GM23338 (cell line): ENCODE measurements around the gene MVB12B. TPM values are rescaled to one million over a fixed set of nuclear protein-coding genes. Genes with fewer than 3 reads are reported as not detected.
A peak's percentile ranks its signal among the peaks of the same experiment; 100 is the strongest.

ENCODE experiments used
- ATAC-seq: fragments of 200-7000 bp; cut with Tn5 transposase; 3 replicates; pipeline ENCODE4 v1.9.1; 2020
- DNase-seq: peaks from one replicate; pipeline ENCODE4 v3.0.0-alpha.2; 2015; ENCODE audit warnings: low spot score
- H2AFZ ChIP-seq: fragments of 200-600 bp; sonication (generic); 2 replicates; pipeline ENCODE4 v1.8.0; 2016; ENCODE audit warnings: antibody characterized with exemption, mild to moderate bottlenecking, moderate library complexity
- H3F3A ChIP-seq: fragments of 200-600 bp; sonication (generic); replicated peaks from 2 replicates; pipeline ENCODE4 v1.8.0; 2017; ENCODE audit warnings: antibody characterized with exemption, mixed run types, low read depth
- H3K27ac ChIP-seq: fragments of 200-600 bp; sonication (generic); 2 replicates; pipeline ENCODE4 v1.6.1; 2016; ENCODE audit warnings: low read depth
- H3K27me3 ChIP-seq: fragments of 200-600 bp; sonication (generic); 2 replicates; pipeline ENCODE4 v1.8.0; 2016; ENCODE audit warnings: mild to moderate bottlenecking, mixed run types, moderate library complexity; ENCODE audit not compliant: insufficient read depth
- H3K36me3 ChIP-seq: fragments of 200-600 bp; sonication (generic); 2 replicates; pipeline ENCODE4 v1.8.0; 2016; ENCODE audit warnings: mild to moderate bottlenecking; ENCODE audit not compliant: insufficient read depth
- H3K4me1 ChIP-seq: fragments of 200-600 bp; sonication (generic); 2 replicates; pipeline ENCODE4 v1.8.0; 2016; ENCODE audit warnings: mild to moderate bottlenecking, moderate library complexity; ENCODE audit not compliant: insufficient read depth
- H3K4me2 ChIP-seq: fragments of 200-600 bp; sonication (generic); 2 replicates; pipeline ENCODE4 v1.7.1; 2017; ENCODE audit warnings: mixed run types
- H3K4me3 ChIP-seq: fragments of 200-600 bp; sonication (generic); 2 replicates; pipeline ENCODE4 v1.6.1; 2016; ENCODE audit warnings: mixed run types
- H3K79me2 ChIP-seq: fragments of 200-600 bp; sonication (generic); replicated peaks from 2 replicates; pipeline ENCODE4 v1.8.0; 2017; ENCODE audit warnings: mild to moderate bottlenecking; ENCODE audit not compliant: insufficient read depth
- H3K9me2 ChIP-seq: fragments of 200-600 bp; sonication (generic); 2 replicates; pipeline ENCODE4 v1.8.0; 2017; ENCODE audit not compliant: insufficient read depth
- H4K20me1 ChIP-seq: fragments of 200-600 bp; sonication (generic); replicated peaks from 2 replicates; pipeline ENCODE4 v1.8.0; 2017; ENCODE audit warnings: mild to moderate bottlenecking; ENCODE audit not compliant: insufficient read depth
- H3K27ac Mint-ChIP-seq: 2 replicates; pipeline ENCODE4 v1.8.0; 2020; ENCODE audit warnings: inconsistent platforms, mild to moderate bottlenecking, moderate library complexity, mixed read lengths
- H3K27me3 Mint-ChIP-seq: 3 replicates; pipeline ENCODE4 v1.8.0; 2022; ENCODE audit warnings: low read depth, mild to moderate bottlenecking, moderate library complexity, mixed read lengths, inconsistent platforms; ENCODE audit not compliant: insufficient read depth, poor library complexity
- H3K36me3 Mint-ChIP-seq: 3 replicates; pipeline ENCODE4 v1.8.0; 2021; ENCODE audit warnings: low read depth, mild to moderate bottlenecking, inconsistent platforms, moderate library complexity, mixed read lengths
- H3K4me1 Mint-ChIP-seq: 3 replicates; pipeline ENCODE4 v1.8.0; 2020; ENCODE audit warnings: mild to moderate bottlenecking, inconsistent platforms, mixed read lengths
- H3K4me3 Mint-ChIP-seq: 3 replicates; pipeline ENCODE4 v1.8.0; 2021; ENCODE audit warnings: moderate library complexity, mild to moderate bottlenecking, inconsistent platforms, mixed read lengths
- H3K9me3 Mint-ChIP-seq: 3 replicates; pipeline ENCODE4 v1.8.0; 2020; ENCODE audit warnings: moderate library complexity, mild to moderate bottlenecking, inconsistent platforms, mixed read lengths
- CREB1 ChIP-seq: fragments of 250-450 bp; sonication (Bioruptor Pico); IDR thresholded peaks from 2 replicates; pipeline ENCODE4 v1.5.0; 2020; ENCODE audit warnings: low read depth, mild to moderate bottlenecking, moderate library complexity
- CTCF ChIP-seq, 2 experiments: fragments of 200-600 bp in 1 of 2; sonication (generic) in 1 of 2; conservative IDR thresholded peaks; 2 replicates each; pipeline versions ENCODE4 v1.5.1 to v1.6.1; 2016 to 2017; ENCODE audit warnings: antibody characterized with exemption in 2 of 2, low read depth in 2 of 2, mild to moderate bottlenecking in 2 of 2, moderate library complexity in 1 of 2
- EZH2 ChIP-seq: fragments of 200-600 bp; sonication (generic); IDR thresholded peaks from one replicate; pipeline ENCODE4 v1.8.0; 2017; ENCODE audit warnings: antibody characterized with exemption, mild to moderate bottlenecking, low read depth; ENCODE audit not compliant: unreplicated experiment
- EZH2phosphoT487 ChIP-seq: fragments of 200-600 bp; sonication (generic); IDR thresholded peaks from one replicate; pipeline ENCODE4 v1.8.1; 2018; ENCODE audit warnings: antibody characterized with exemption; ENCODE audit not compliant: unreplicated experiment
- JUNB ChIP-seq: IDR thresholded peaks from one replicate; pipeline ENCODE4 v1.6.1; 2016; ENCODE audit warnings: antibody characterized with exemption; ENCODE audit not compliant: unreplicated experiment
- POLR2AphosphoS5 ChIP-seq: IDR thresholded peaks from 2 replicates; pipeline ENCODE4 v1.6.1; 2016; ENCODE audit warnings: antibody characterized with exemption, low read depth
- STAT1 ChIP-seq: IDR thresholded peaks from one replicate; pipeline ENCODE4 v1.6.1; 2016; ENCODE audit warnings: antibody characterized with exemption; ENCODE audit not compliant: unreplicated experiment
- ZNF114 ChIP-seq: fragments of 250-450 bp; sonication (Bioruptor Pico); IDR thresholded peaks from 2 replicates; pipeline ENCODE4 v1.5.0; 2020; ENCODE audit warnings: mild to moderate bottlenecking, moderate library complexity
- ZNF331 ChIP-seq: fragments of 250-450 bp; sonication (Bioruptor Pico); IDR thresholded peaks from 2 replicates; pipeline ENCODE4 v1.5.0; 2020; ENCODE audit warnings: low read depth, mild to moderate bottlenecking, moderate library complexity
- ZNF462 ChIP-seq: fragments of 250-450 bp; sonication (Bioruptor Pico); IDR thresholded peaks from 2 replicates; pipeline ENCODE4 v1.5.0; 2020; ENCODE audit warnings: mild to moderate bottlenecking, moderate library complexity
- polyA plus RNA-seq: library from polyadenylated mRNA; unstranded; fragments of >200 nt; fragmentation: Nextera tagmentation; extraction: Ambion mirVana; gene quantifications from 2 replicates; pipeline ENCODE4 v1.2.1, GENCODE V29; 2016
- total RNA-seq: library from RNA; depleted of rRNA; stranded (reverse); fragments of >200 nt; shearing (Covaris generic); gene quantifications from 2 replicates; pipeline ENCODE4 v1.2.3, GENCODE V29; 2014

Gene MVB12B
- total and polyA plus RNA-seq, 2 experiments from 2014 or later = 1.9 to 6.6 TPM

- TF ChIP-seq ZNF462 (no peak), EZH2 (no peak), ZNF114 (CRISPR knock-in tag) (no peak), EZH2phosphoT487 (no peak), POLR2AphosphoS5 (no peak)
These were observed 39.9 kb downstream of the MVB12B start (continued) for GRCh38 chr9:126366366-126367011.

- Histone ChIP-seq H3K4me3 (no peak overlapping the region), H3K4me2 (no peak overlapping the region), H2AFZ (no peak overlapping the region), H4K20me1 (no peaks in the 10 kb centered on the region), H3K9me2 (no peaks in the 10 kb centered on the region), H3K27ac (no peak overlapping the region), H3K4me1 (no peaks in the 10 kb centered on the region), H3K27me3 (no peaks in the 10 kb centered on the region), H3K79me2 (no peaks in the 10 kb centered on the region), H3K36me3 (no peaks in the 10 kb centered on the region), H3F3A (no peaks in the 10 kb centered on the region)
- no peak overlapping the region for H3K27ac Mint-ChIP-seq
- no peak for DNase-seq
- no peak overlapping the region for H3K4me3 Mint-ChIP-seq
- peaks cover 21% of the 10 kb centered on the region for H3K4me1 Mint-ChIP-seq
- H3K27me3 Mint-ChIP-seq = peaks cover 1% of the 10 kb centered on the region
- H3K9me3 Mint-ChIP-seq = peaks cover 3% of the 10 kb centered on the region; the same call in 2 of the 3 replicates
- peak; percentile 34; the same call in 2 of the 3 replicates for ATAC-seq
- peaks cover under 1% of the 10 kb centered on the region; the same call in 1 of the 3 replicates for H3K36me3 Mint-ChIP-seq
- TF ChIP-seq EZH2 (no peak), JUNB (no peak), EZH2phosphoT487 (no peak), CTCF (conservative IDR thresholded peaks at IDR 0.05; ENCODE audit: low read depth in 2 of 2) (no peak), CREB1 (CRISPR knock-in tag) (no peak), STAT1 (no peak), ZNF114 (CRISPR knock-in tag) (no peak), ZNF331 (no peak)
These were observed 40.5 kb downstream of the MVB12B start for GRCh38 chr9:126367139-126367538.
